GM18861 (cell line): ENCODE results near the gene NIPSNAP2.
"Not testable (repeated sequence)": the region's sequence is repeated elsewhere in the genome, so short reads cannot be mapped to it uniquely, and the experiment has no call there.

Experiments
- ATAC-seq: cut with Tn5 transposase; IDR thresholded peaks from one replicate; pipeline ENCODE4 v1.9.1; 2021; ENCODE audit not compliant: unreplicated experiment

The NIPSNAP2 gene

DNA sequence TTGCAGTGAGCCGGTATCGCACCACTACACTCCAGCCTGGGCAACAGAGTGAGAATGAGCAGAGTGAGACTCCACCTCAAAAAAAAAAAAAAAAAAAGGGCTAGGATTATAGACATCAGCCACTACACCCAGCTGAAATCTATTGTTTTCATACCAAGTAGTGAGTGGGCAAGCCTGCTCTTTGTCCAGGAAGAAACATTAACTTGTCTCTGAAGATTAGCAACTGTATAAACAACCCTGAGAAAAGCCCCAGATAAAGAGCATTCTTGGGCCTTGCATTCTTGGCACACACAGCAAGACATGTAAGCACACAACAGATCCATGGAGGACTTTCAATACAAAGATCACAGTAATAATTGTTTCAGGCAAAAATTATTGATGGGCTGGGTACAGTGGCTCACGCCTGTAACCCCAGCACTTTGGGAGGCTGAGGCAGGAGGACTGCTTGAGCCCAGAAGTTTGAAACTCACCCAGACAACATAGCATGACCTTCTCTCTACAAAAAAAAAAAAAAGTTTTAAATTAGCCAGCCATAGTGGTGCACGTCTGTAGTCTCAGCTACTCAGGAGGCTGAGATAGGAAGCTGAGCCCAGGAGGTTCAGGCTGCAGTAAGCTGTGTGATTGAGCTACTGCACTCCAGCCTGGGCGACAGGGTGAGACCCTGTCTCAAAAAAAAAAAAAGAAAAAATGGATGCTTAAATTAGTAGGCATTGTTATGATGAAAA, 82.5 kb downstream of the NIPSNAP2 start:
- ATAC-seq: no peak

DNA sequence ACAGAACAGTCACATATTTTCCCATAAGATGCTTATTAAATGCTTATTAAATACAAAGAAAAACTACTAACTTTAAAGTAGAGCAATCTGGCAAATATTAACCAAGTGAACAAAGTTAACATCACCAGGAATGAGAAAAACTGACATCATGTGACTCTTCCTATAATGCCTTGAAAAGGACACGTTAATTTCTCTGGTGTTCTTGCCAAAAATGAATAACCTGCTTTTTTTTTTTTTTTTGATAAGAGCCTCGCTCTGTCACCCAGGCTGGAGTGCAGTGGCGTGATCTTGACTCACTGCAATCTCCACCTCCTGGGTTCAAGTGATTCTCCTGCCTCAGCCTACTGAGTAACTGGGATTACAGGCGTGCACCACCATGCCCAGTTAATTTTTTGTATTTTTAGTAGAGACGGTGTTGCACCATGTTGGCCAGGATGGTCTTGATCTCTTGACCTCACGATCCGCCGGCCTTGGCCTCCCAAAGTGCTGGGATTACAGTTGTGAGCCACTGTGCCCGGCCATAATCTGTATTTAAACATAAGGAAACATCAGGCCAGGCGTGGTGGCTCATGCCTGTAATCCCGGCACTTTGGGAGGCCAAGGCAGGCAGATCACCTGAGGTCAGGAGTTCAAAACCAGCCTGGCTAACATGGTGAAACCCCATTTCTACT, 83.2 kb downstream of the NIPSNAP2 start:
- ATAC-seq: not testable (repeated sequence)

GRCh38 chr7:56048245-56048644, 83.9 kb downstream of the NIPSNAP2 start:
- no peak for ATAC-seq

- not testable (repeated sequence) for ATAC-seq
These were observed 84.4 kb downstream of the NIPSNAP2 start for GRCh38 chr7:56048763-56049162.
